22Rv1 (cell line): ENCODE data around the gene BTF3.

ENCODE experiments used
- H3K27ac ChIP-seq: fragments of 450-650 bp; 2 replicates; pipeline ENCODE4 v1.5.1; 2017
- CTCF ChIP-seq: fragments of 450-650 bp; IDR thresholded peaks from 2 replicates; pipeline ENCODE4 v1.5.1; 2017; ENCODE audit warnings: mild to moderate bottlenecking
- ZFX ChIP-seq: fragments of 450-650 bp; IDR thresholded peaks from 2 replicates; pipeline ENCODE4 v1.6.1; 2017; ENCODE audit warnings: antibody characterized with exemption, borderline replicate concordance

The BTF3 gene

GRCh38 chr5:73498057-73498992 is at the start of gene BTF3:
Gene BTF3 (plus strand): TSS chr5:73498442. CDS start chr5:73498668, 226 bp downstream.
- TF ChIP-seq CTCF: no peak
- 0 out of 2 replicates have a peak, but pooled peaks have one; percentile 61 for TF ChIP-seq ZFX
- H3K27ac ChIP-seq: peak within 1 kb of the TSS; percentile 90

GRCh38 chr5:73448463-73449136 is 49.6 kb upstream of the BTF3 start, which contains the start of gene FOXD1:
Gene FOXD1 (minus strand): TSS chr5:73448777. CDS start chr5:73448362, 415 bp downstream.
- TF ChIP-seq CTCF (peak; percentile 17), ZFX (no peak)
- H3K27ac ChIP-seq: peak within 1 kb of the TSS; percentile 95

DNA sequence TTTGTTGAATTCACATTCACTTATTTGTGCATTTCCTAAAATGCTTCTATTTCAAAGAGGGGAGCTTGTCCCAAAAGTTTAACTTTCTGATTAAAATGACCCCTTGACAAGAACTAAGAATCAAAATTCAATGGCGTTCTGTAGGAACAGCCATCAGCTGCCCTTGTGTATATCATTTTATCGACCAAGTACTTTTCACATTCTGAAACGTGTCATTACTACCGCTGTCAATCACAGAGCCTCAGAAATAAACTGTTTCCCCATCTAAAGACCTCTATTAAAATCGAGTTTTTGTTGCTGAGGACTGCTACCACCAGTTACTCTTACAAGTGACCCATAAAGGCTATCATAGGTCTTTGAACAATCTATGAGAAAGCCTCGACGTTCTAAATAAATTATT is 48.1 kb upstream of the BTF3 start:
- H3K27ac ChIP-seq: peak overlapping the region; percentile 35
- TF ChIP-seq CTCF: no peak
- TF ChIP-seq ZFX: no peak

DNA sequence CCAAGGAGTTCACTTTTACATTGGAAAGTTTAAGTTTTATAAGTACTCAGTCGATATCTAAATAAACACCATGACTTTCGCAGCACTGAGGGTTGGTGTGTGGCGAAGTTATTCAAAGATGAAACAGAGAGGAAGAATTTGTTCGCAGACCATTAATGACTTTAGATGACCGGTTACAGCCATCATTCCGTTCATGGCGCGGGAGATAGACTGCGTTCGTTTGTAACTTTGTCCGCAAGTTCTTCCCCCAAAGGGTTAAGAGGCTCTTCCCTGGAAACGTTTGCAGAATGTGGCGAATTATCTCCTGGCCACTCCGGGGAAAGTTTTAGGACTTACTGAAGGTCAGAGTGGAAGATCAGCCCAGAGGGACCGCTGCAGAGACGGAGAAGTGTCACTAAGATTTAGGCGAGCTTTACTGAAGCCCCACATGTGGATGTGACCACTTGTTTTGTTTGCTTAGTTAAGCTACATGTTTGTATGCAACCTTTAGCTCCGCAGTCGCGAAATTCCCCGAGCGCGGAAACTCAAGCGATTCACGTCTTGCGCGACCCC is 47.5 kb upstream of the BTF3 start:
- H3K27ac ChIP-seq: peak overlapping the region; percentile 35

GRCh38 chr5:73451224-73452130 is 46.8 kb upstream of the BTF3 start:
- TF ChIP-seq ZFX (no peak), CTCF (peak; percentile 96)

More for the DNA sequence above, 47.5 kb upstream of the BTF3 start:
- TF ChIP-seq ZFX (no peak), CTCF (no peak)

GRCh38 chr5:73452215-73452614 is 46.0 kb upstream of the BTF3 start:
- TF ChIP-seq ZFX: no peak
- no peak for TF ChIP-seq CTCF
- H3K27ac ChIP-seq: no peak overlapping the region

More at GRCh38 chr5:73451224-73452130, 46.8 kb upstream of the BTF3 start:
- H3K27ac ChIP-seq: peak overlapping the region; percentile 35; the same call in 1 of the 2 replicates
